Pancreas (tissue), 10 donors: ENCODE measurements around the gene SCRT2. TPM values are rescaled to one million over a fixed set of nuclear protein-coding genes. Genes with fewer than 3 reads are reported as not detected.
A peak's percentile ranks its signal among the peaks of the same experiment; 100 is the strongest.
"Not testable (repeated sequence)": the region's sequence is repeated elsewhere in the genome, so short reads cannot be mapped to it uniquely, and the experiment has no call there.

ENCODE experiments used
- ATAC-seq, 4 donors: fragments of 200-7000 bp; cut with Tn5 transposase; one replicate each; pipeline versions ENCODE4 v1.8.0 to v1.9.1; 2020; ENCODE audit warnings: mild to moderate bottlenecking in 4 of 4, moderate library complexity in 4 of 4
- DNase-seq, 6 donors: peaks; one replicate each; pipeline ENCODE4 v3.0.0-alpha.2; 2020
- FAIRE-seq: peaks from 2 replicates; lab custom pipeline; 2012; peaks lifted over from hg19 to GRCh38; lab: Jason Lieb, UNC
- H3K27ac ChIP-seq, 4 donors: fragments of 200-600 bp; sonication (generic); 1 replicate in 3 of 4; 2 replicates in 1 of 4; pipeline versions ENCODE4 v1.5.0 to v1.8.0; 2020
- H3K27me3 ChIP-seq, 4 donors: fragments of 200-600 bp; one replicate each; pipeline ENCODE4 v1.8.0; 2021
- H3K36me3 ChIP-seq, 3 donors: fragments of 200-600 bp; sonication (generic) in 1 of 3; one replicate each; pipeline versions ENCODE4 v1.5.0 to v1.8.0; 2020 to 2021
- H3K4me1 ChIP-seq, 3 donors: fragments of 200-600 bp; one replicate each; pipeline ENCODE4 v1.8.0; 2021
- H3K4me3 ChIP-seq, 4 donors: fragments of 200-600 bp; sonication (generic) in 2 of 4; one replicate each; pipeline versions ENCODE4 v1.5.0 to v1.8.0; 2020 to 2021
- H3K9me3 ChIP-seq, 4 donors: fragments of 200-600 bp; one replicate each; pipeline ENCODE4 v1.8.0; 2021
- WGBS, 2 donors: extraction: QIAGEN DNeasy Blood & Tissue Kit; methylation state at CpG; one replicate each; pipeline ENCODE4 v1.1.7; 2013; 5-methylcytosine and 5-hydroxymethylcytosine counted together
- intact Hi-C, 3 donors: fragments of 100-400 bp; cut with DNase I; formaldehyde crosslinking; loops; one replicate each; pipeline versions ENCODE4 v1.11.1 to v1.14.2; 2022
- polyA plus RNA-seq, 2 donors: library from polyadenylated mRNA; stranded (reverse); fragments of 200-250 nt; gene quantifications; one replicate each; pipeline ENCODE4 v1.2.3, GENCODE V29; 2013
- total RNA-seq, 6 donors: library from RNA; stranded (reverse); fragmentation: NEBNext Ultra II Directional in 4 of 6; extraction: Animal tissue kit (Norgen Biotek cat#: 25700) in 4 of 6; gene quantifications; one replicate each; pipeline versions ENCODE4 v1.2.1 to v1.2.4, GENCODE V29; 2021 to 2023
- TF ChIP-seq, protein P1 (sequence below), 4 donors: fragments of 200-600 bp; sonication (generic) in 3 of 4; IDR thresholded peaks; one replicate each; pipeline versions ENCODE4 v1.5.0 to v1.8.0; 2021; ENCODE audit warnings: antibody characterized with exemption in 4 of 4
- donor health status: healthy with polysubstance abuse.
- donor health status: DM: no; HTN: no; CAD: no; lungs with moderate emphysema.
- donor health status: DM: no; HTN: no; CAD: no.
- donor health status: control.
- donor health status: control.
- donor health status: Bipolar disorder and iron deficiency.
- donor health status: DM: yes; HTN: yes; CAD: no.
- donor health status: DM: no; HTN: no; CAD: no.
- donor health status: DM: no; HTN: no; CAD: no.
- donor health status: DM: yes; HTN: yes; CAD: no.

SCRT2 gene
- total RNA-seq (under 1 TPM in 4 of 6 donors, not detected in 2; 0.04 to 0.09 (median 0.06) TPM), polyA plus RNA-seq (under 1 TPM; 0.19 to 0.63 TPM)

DNA sequence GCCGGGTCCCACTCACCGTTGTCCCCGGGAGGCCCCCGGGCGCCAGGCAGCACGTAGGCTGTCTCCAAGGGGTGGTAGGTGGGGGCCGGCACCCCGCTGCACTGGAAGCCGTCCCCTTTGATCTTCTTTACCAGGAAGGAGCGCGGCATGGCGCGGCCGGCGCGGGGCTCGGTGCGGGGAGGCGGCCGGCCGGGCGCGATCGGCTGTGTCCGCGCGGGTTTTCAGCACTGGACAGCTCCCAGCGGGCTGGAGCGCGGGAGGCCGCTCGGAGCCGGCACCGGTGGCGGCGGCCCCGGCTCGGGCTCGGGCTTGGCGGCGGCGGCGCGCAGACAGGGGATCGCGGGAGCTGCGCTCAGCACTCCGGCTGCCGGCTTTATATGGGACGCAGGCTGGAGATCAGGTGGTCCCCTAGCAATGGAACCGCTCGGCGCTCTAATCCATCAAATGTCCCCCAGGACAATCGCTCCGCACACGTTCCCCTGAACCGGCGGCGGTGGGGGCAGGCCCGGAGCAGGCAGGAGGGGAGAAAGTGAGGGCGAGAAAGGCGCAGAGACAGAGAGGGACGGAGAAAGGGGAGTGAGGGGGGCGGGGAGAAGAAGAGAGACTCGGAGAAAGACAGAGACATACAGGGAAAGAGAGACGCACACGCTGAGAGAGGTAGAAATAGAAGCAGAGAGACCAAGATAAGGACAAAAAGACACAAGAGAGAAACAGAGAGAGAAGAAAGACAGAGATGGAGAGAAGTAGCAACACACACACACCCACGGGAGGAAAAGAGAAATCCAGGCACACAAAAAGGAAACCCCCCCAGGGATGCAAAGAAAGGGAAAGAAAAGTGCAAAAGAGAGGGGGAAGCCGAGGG lies at the start of gene SCRT2:
Gene SCRT2, minus strand, starts transcription at position 350 of the 862 bp plus-strand sequence. Its CDS starts 201 bp downstream, at position 149.
- ATAC-seq (peak; percentile 92 to 98 (median 98)), FAIRE-seq (no peak), DNase-seq (peak; percentile 74 to 97 (median 86))
- Histone ChIP-seq H3K4me3 (peak within 1 kb of the TSS in 1 of 4 donors; percentile 29), H3K9me3 (no peaks in the 10 kb centered on the region), H3K27ac (no peak within 1 kb of the TSS), H3K4me1 (peaks cover 0 to 7% (median 7%) of the 10 kb centered on the region in 3 donors), H3K36me3 (no peaks in the 10 kb centered on the region), H3K27me3 (peaks cover 0 to 19% (median 4%) of the 10 kb centered on the region in 4 donors)
- 2% methylated on average over 55 to 69 of the region's 69 CpGs for WGBS, 2 donors
- TF ChIP-seq, protein P1, sequence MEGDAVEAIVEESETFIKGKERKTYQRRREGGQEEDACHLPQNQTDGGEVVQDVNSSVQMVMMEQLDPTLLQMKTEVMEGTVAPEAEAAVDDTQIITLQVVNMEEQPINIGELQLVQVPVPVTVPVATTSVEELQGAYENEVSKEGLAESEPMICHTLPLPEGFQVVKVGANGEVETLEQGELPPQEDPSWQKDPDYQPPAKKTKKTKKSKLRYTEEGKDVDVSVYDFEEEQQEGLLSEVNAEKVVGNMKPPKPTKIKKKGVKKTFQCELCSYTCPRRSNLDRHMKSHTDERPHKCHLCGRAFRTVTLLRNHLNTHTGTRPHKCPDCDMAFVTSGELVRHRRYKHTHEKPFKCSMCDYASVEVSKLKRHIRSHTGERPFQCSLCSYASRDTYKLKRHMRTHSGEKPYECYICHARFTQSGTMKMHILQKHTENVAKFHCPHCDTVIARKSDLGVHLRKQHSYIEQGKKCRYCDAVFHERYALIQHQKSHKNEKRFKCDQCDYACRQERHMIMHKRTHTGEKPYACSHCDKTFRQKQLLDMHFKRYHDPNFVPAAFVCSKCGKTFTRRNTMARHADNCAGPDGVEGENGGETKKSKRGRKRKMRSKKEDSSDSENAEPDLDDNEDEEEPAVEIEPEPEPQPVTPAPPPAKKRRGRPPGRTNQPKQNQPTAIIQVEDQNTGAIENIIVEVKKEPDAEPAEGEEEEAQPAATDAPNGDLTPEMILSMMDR (IDR thresholded peaks at IDR 0.05) = no peak
- intact Hi-C loops = no loop called here

DNA sequence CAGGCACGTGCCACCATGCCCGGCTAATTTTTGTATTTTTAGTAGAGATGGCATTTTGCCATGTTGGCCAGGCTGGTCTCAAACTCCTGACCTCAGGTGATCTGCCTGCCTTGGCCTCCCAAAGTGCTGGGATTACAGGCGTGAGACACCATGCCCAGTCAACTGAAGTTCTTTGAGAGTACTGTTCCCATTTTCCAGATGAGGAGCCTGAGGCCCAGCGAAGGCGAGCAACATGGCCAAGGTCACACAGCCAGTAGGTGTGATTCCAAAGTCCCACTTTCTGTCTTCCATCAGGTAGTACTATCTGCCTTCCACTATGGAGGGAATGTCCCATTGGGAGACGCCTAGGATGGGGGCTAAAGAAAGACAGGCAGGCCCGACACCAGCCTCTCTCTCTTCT lies 49.2 kb upstream of the SCRT2 start:
- not testable (repeated sequence) for H3K4me3 ChIP-seq, H3K27ac ChIP-seq, H3K36me3 ChIP-seq, H3K4me1 ChIP-seq, H3K27me3 ChIP-seq, DNase-seq, H3K9me3 ChIP-seq, ATAC-seq, FAIRE-seq
- 77 to 88% methylated on average over 7 of the region's 7 CpGs for WGBS, 2 donors
- intact Hi-C loops = loop anchor here in 1 of 3 donors (10.0 kb wide), 1 partner anchor 160 kb away; no protein-coding TSS in a partner anchor

DNA sequence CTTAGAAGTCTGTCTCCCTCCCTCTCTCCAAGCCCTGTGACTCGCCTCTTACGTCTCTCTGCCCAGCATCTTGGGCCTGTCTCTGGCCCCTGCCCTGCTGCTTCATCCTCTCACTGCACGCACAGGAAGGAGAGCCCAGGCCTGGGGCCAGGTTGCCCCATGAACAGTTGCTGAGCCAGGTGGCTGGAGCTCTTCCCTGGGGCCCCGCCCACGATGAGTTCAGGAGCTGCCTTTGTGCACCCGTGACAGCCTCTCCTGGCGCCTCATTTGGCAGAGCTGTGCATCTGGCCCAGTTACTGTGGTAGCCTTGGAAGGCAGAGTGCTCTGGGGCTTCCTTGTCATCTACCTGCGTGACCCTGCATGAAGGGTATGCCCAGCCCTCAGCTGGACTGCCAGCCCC lies 48.2 kb upstream of the SCRT2 start:
- ATAC-seq (peak in 2 of 4 donors; percentile 29 to 44), FAIRE-seq (no peak), DNase-seq (peak in 1 of 6 donors; percentile 59)
- TF ChIP-seq, protein P1 (IDR thresholded peaks at IDR 0.05) = no peak
- peaks cover 0 to 8% (median 0%) of the 10 kb centered on the region in 4 donors for H3K27me3 ChIP-seq
- H3K27ac ChIP-seq = no peak overlapping the region
- H3K4me3 ChIP-seq = no peak overlapping the region
- WGBS, 2 donors = 46 to 63% methylated on average over 8 of the region's 8 CpGs
- no peaks in the 10 kb centered on the region for H3K36me3 ChIP-seq
- no peaks in the 10 kb centered on the region for H3K9me3 ChIP-seq
- intact Hi-C loops = loop anchor here in 1 of 3 donors (10.0 kb wide), 1 partner anchor 159 kb away; no protein-coding TSS in a partner anchor
- no peaks in the 10 kb centered on the region for H3K4me1 ChIP-seq

DNA sequence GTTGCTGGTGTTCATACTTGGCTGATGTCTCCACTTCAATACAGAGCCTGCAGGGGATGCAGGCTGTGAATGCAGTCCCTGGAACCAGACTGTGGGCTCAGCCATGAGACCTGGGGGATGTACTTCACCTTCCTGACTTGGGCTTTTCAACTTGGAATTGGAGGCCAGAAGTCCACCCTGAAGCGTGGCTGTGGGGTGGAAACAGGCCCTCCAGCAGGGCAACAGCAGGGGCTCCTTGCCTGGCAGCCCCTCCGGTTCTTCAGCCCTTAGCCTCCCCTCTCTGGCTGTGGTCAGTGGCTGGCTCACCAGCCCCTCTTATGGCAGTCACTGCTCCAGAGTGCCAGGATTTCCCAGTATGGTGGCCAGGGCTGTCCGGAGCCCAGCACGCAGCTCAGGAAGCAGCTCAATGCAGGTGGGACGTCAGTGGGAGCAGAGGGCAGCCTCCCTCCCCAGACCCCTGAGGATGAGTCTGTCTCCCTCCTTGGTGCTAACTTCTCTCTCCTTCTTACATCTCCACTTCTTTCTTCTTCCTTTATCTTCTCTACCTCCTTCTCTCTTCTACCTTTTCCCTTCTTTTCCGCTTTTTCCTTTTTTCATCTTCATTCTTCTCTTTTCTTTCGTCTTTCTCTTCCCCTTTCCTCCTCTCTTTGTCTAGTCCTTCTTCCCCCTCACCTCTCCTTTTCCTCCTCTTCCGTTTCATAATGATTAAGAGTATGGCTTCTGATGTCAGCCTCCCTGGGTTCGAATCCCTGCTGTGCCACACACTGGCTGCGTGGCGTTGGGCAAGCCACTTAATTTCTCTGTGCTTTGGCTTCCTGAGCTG lies 47.4 kb upstream of the SCRT2 start:
- peaks cover 0 to 5% (median 0%) of the 10 kb centered on the region in 4 donors for H3K27me3 ChIP-seq
- 67 to 74% methylated on average over 11 of the region's 11 CpGs for WGBS, 2 donors
- TF ChIP-seq, protein P1 (IDR thresholded peaks at IDR 0.05) = no peak

DNA sequence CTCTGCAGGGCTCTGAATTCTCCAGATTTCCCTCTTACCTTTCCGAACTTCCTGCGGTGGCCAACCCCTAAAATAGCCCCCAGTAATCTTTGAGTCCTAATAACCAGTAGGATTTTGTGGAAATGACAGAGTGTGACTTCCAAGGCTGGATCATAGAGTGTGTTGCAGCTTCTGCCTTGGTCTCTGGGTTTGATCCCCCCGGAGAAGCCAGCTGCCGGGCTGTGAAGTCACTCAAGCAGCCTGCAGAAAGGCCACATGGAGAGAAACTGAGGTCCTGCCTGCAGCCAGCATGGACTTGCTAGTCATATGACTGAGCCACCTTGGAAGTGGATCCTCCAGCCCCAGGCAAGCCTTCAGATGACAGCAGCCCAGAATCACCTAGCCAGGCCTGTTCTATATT lies 46.3 kb upstream of the SCRT2 start:
- no peak overlapping the region for H3K27ac ChIP-seq
- FAIRE-seq (no peak), ATAC-seq (no peak), DNase-seq (no peak)
- no peaks in the 10 kb centered on the region for H3K9me3 ChIP-seq
- TF ChIP-seq, protein P1 (IDR thresholded peaks at IDR 0.05) = no peak
- H3K27me3 ChIP-seq = no peaks in the 10 kb centered on the region
- no peaks in the 10 kb centered on the region for H3K36me3 ChIP-seq
- no peaks in the 10 kb centered on the region for H3K4me1 ChIP-seq
- H3K4me3 ChIP-seq = no peak overlapping the region
- 75 to 89% methylated on average over 4 of the region's 4 CpGs for WGBS, 2 donors
- intact Hi-C loops = loop anchor here in 1 of 3 donors (10.0 kb wide), 1 partner anchor 157 kb away; no protein-coding TSS in a partner anchor

More for the DNA sequence above, 47.4 kb upstream of the SCRT2 start:
- intact Hi-C loops = loop anchor here in 1 of 3 donors (10.0 kb wide), 1 partner anchor 158 kb away; no protein-coding TSS in a partner anchor
- Histone ChIP-seq H3K36me3 (no peaks in the 10 kb centered on the region), H3K9me3 (no peaks in the 10 kb centered on the region), H3K4me1 (no peaks in the 10 kb centered on the region), H3K27ac (no peak overlapping the region), H3K4me3 (no peak overlapping the region)
- ATAC-seq (no peak), DNase-seq (no peak), FAIRE-seq (no peak)
